H9 (cell line): ENCODE measurements around the gene KRT84. TPM values are rescaled to one million over a fixed set of nuclear protein-coding genes. Genes with fewer than 3 reads are reported as not detected.

ENCODE experiments used
- DNase-seq: peaks from one replicate; pipeline ENCODE4 v3.0.0-alpha.2; 2017
- H2AFZ ChIP-seq: one replicate; pipeline ENCODE4 v1.6.1; 2013; ENCODE audit warnings: mild to moderate bottlenecking, low read length, control low read depth, moderate library complexity
- H2AK5ac ChIP-seq: 2 replicates; pipeline ENCODE4 v1.6.1; 2013; ENCODE audit warnings: low read length, control low read depth, mixed read lengths; ENCODE audit not compliant: insufficient read length
- H2BK120ac ChIP-seq: one replicate; pipeline ENCODE4 v1.6.1; 2013; ENCODE audit warnings: low read depth, mild to moderate bottlenecking, low read length, control low read depth, inconsistent platforms; ENCODE audit not compliant: poor library complexity, severe bottlenecking
- H2BK12ac ChIP-seq: 2 replicates; pipeline ENCODE4 v1.6.1; 2013; ENCODE audit warnings: low read length, control low read depth, mixed read lengths, low read depth; ENCODE audit not compliant: insufficient read length
- H2BK15ac ChIP-seq: 2 replicates; pipeline ENCODE4 v1.6.1; 2013; ENCODE audit warnings: low read depth, low read length, control low read depth
- H2BK20ac ChIP-seq: one replicate; pipeline ENCODE4 v1.6.1; 2013; ENCODE audit warnings: low read depth, mild to moderate bottlenecking, low read length, control low read depth, inconsistent platforms; ENCODE audit not compliant: poor library complexity, severe bottlenecking
- H2BK5ac ChIP-seq: 2 replicates; pipeline ENCODE4 v1.6.1; 2013; ENCODE audit warnings: low read length, control low read depth, mixed read lengths; ENCODE audit not compliant: insufficient read length
- H3K14ac ChIP-seq: 2 replicates; pipeline ENCODE4 v1.6.1; 2013; ENCODE audit warnings: low read length, control low read depth; ENCODE audit not compliant: insufficient read depth
- H3K18ac ChIP-seq: 2 replicates; pipeline ENCODE4 v1.6.1; 2013; ENCODE audit warnings: low read depth, mild to moderate bottlenecking, mixed read lengths, low read length, control low read depth; ENCODE audit not compliant: insufficient read length
- H3K23ac ChIP-seq: 2 replicates; pipeline ENCODE4 v1.6.1; 2013; ENCODE audit warnings: low read length, control low read depth, mixed read lengths, low read depth; ENCODE audit not compliant: insufficient read length
- H3K23me2 ChIP-seq: 2 replicates; pipeline ENCODE4 v1.6.1; 2013; ENCODE audit warnings: low read depth, mild to moderate bottlenecking, mixed read lengths, low read length, control low read depth; ENCODE audit not compliant: insufficient read length, poor library complexity, severe bottlenecking
- H3K27ac ChIP-seq: 2 replicates; pipeline ENCODE4 v1.5.1; 2013; ENCODE audit warnings: low read length, control low read depth, mixed read lengths, low read depth; ENCODE audit not compliant: insufficient read length
- H3K27me3 ChIP-seq: 2 replicates; pipeline ENCODE4 v1.6.1; 2013; ENCODE audit warnings: low read length, control low read depth, inconsistent platforms; ENCODE audit not compliant: insufficient read depth
- H3K4ac ChIP-seq: 2 replicates; pipeline ENCODE4 v1.6.1; 2013; ENCODE audit warnings: low read depth, mild to moderate bottlenecking, control low read depth, inconsistent platforms, low read length, moderate library complexity
- H3K4me1 ChIP-seq: 2 replicates; pipeline ENCODE4 v1.6.1; 2013; ENCODE audit warnings: low read length, control low read depth, inconsistent platforms; ENCODE audit not compliant: insufficient read depth
- H3K4me2 ChIP-seq: 2 replicates; pipeline ENCODE4 v1.6.1; 2013; ENCODE audit warnings: low read length, control low read depth, mixed read lengths; ENCODE audit not compliant: insufficient read length, insufficient read depth
- H3K56ac ChIP-seq: 2 replicates; pipeline ENCODE4 v1.6.1; 2013; ENCODE audit warnings: low read depth, mild to moderate bottlenecking, mixed read lengths, low read length, control low read depth; ENCODE audit not compliant: insufficient read length
- H3K79me1 ChIP-seq: 2 replicates; pipeline ENCODE4 v1.6.1; 2013; ENCODE audit warnings: low read depth, mild to moderate bottlenecking, moderate library complexity, low read length, control low read depth, inconsistent platforms; ENCODE audit not compliant: insufficient read depth, poor library complexity, severe bottlenecking
- H3K79me2 ChIP-seq: 2 replicates; pipeline ENCODE4 v1.6.1; 2013; ENCODE audit warnings: low read length, control low read depth, inconsistent platforms; ENCODE audit not compliant: insufficient read depth
- H3K9ac ChIP-seq: 2 replicates; pipeline ENCODE4 v1.6.1; 2013; ENCODE audit warnings: low read length, control low read depth, mixed read lengths; ENCODE audit not compliant: insufficient read length; ENCODE audit errors: extremely low read depth
- H3K9me3 ChIP-seq: one replicate; pipeline ENCODE4 v1.6.1; 2013; ENCODE audit warnings: low read depth, low read length, inconsistent platforms; ENCODE audit not compliant: control insufficient read depth
- H3T11ph ChIP-seq: one replicate; pipeline ENCODE4 v1.6.1; 2013; ENCODE audit warnings: mild to moderate bottlenecking, low read length, control low read depth, inconsistent platforms
- H4K20me1 ChIP-seq: one replicate; pipeline ENCODE4 v1.6.1; 2013; ENCODE audit not compliant: control insufficient read depth, insufficient read length, insufficient read depth
- H4K5ac ChIP-seq: 2 replicates; pipeline ENCODE4 v1.6.1; 2013; ENCODE audit warnings: low read depth, mild to moderate bottlenecking, mixed read lengths, low read length, control low read depth; ENCODE audit not compliant: insufficient read length
- H4K8ac ChIP-seq: replicated peaks from 2 replicates; pipeline ENCODE4 v1.6.1; 2013; ENCODE audit warnings: low read length, control low read depth, mixed read lengths, low read depth; ENCODE audit not compliant: insufficient read length
- H4K91ac ChIP-seq: 2 replicates; pipeline ENCODE4 v1.6.1; 2013; ENCODE audit warnings: low read depth, mild to moderate bottlenecking, moderate library complexity, mixed read lengths, low read length, control low read depth; ENCODE audit not compliant: insufficient read length
- H3K27ac Mint-ChIP-seq, 3 experiments: 2 replicates in 2 of 3; 3 replicates in 1 of 3; pipeline ENCODE4 v1.8.0; 2020 to 2021; ENCODE audit warnings: mixed read lengths in 3 of 3, mild to moderate bottlenecking in 1 of 3, moderate library complexity in 1 of 3
- H3K27me3 Mint-ChIP-seq: 2 replicates; pipeline ENCODE4 v1.8.0; 2021; ENCODE audit warnings: low read depth, mild to moderate bottlenecking, moderate library complexity, mixed read lengths
- H3K36me3 Mint-ChIP-seq, 3 experiments: 2 replicates in 2 of 3; 3 replicates in 1 of 3; pipeline ENCODE4 v1.8.0; 2020 to 2021; ENCODE audit warnings: low read depth in 3 of 3, mixed read lengths in 3 of 3; ENCODE audit not compliant: insufficient read depth in 1 of 3
- H3K4me1 Mint-ChIP-seq, 2 experiments: 2 replicates each; pipeline ENCODE4 v1.8.0; 2020; ENCODE audit warnings: mixed read lengths in 2 of 2
- H3K4me3 Mint-ChIP-seq, 2 experiments: 2 replicates in 1 of 2; 3 replicates in 1 of 2; pipeline ENCODE4 v1.8.0; 2020 to 2021; ENCODE audit warnings: mild to moderate bottlenecking in 2 of 2, mixed read lengths in 2 of 2, moderate library complexity in 1 of 2
- H3K9me3 Mint-ChIP-seq, 2 experiments: 2 replicates in 1 of 2; 3 replicates in 1 of 2; pipeline ENCODE4 v1.8.0; 2020; ENCODE audit warnings: mild to moderate bottlenecking in 2 of 2, mixed read lengths in 2 of 2, moderate library complexity in 1 of 2
- CTCF ChIP-seq: fragments of 200-600 bp; sonication (generic); conservative IDR thresholded peaks from 3 replicates; pipeline ENCODE4 v1.8.0; 2021; ENCODE audit warnings: antibody characterized with exemption, mild to moderate bottlenecking
- WGBS: extraction: QIAGEN DNeasy Blood & Tissue Kit; methylation state at CpG from one replicate; pipeline ENCODE4 v1.1.7; 2013; ENCODE audit warnings: missing lambda C conversion rate, low lambda C conversion rate, mixed read lengths; ENCODE audit not compliant: insufficient read length; ENCODE audit errors: extremely low coverage; 5-methylcytosine and 5-hydroxymethylcytosine counted together
- total RNA-seq: library from RNA; stranded (reverse); gene quantifications from 2 replicates; pipeline ENCODE4 v1.2.1, GENCODE V29; 2021

KRT84 gene
- total RNA-seq, 1 experiment from 2014 or later, result not detected

DNA sequence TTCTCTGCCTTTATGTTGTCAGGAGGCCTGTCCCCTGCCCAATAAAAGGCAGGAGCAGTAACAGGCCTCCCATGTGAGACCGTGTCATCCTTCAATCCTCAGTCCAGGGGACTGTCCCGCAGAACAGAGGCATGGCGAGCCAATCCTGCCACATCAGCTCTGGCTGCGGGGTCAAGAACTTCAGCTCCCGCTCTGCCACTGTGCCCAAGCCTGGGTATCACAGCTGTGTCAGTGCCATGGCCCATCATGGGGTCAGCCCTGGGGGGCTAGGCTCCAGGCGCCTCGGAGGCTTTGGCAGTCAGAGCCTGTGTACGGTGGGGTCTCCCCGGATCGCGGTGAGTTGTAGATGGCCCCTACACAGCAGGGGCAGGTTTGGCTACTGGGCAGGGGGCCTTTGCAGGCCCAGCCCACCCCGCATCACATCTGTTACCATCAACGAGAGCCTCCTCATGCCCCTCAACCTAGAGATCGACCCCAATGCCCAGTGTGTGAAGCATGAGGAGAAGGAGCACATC is 44.3 kb downstream of the KRT84 start:
- H3K27me3 ChIP-seq, result no peaks in the 10 kb centered on the region

More for the DNA sequence above, 44.3 kb downstream of the KRT84 start:
- no peak overlapping the region for H2BK15ac ChIP-seq
- no peak overlapping the region for H2AFZ ChIP-seq
- H3K23ac ChIP-seq, result no peak overlapping the region
- no peak for TF ChIP-seq CTCF
- H3K4me1 ChIP-seq, result no peaks in the 10 kb centered on the region
- H3K56ac ChIP-seq, result no peak overlapping the region
- H2BK12ac ChIP-seq, result no peak overlapping the region
- H4K5ac ChIP-seq, result no peak overlapping the region
- no peak overlapping the region for H3K27ac ChIP-seq
- Mint-ChIP-seq H3K27me3 (peaks cover 11% of the 10 kb centered on the region), H3K4me1 (no peaks in the 10 kb centered on the region), H3K4me3 (no peak overlapping the region), H3K27ac (no peak overlapping the region), H3K9me3 (peaks cover 5 to 7% of the 10 kb centered on the region in 2 experiments; a peak in 2 of 5 replicates), H3K36me3 (no peaks in the 10 kb centered on the region; a peak in 1 of 7 replicates)
- no CpG with 5 or more reads among the region's 14 CpGs for whole genome bisulfite sequencing
- H3K18ac ChIP-seq, result no peak overlapping the region
- H3K23me2 ChIP-seq, result no peaks in the 10 kb centered on the region
- H3K79me1 ChIP-seq, result no peaks in the 10 kb centered on the region
- no peak for DNase-seq
- H2BK5ac ChIP-seq, result no peak overlapping the region
- H3K9me3 ChIP-seq, result no peaks in the 10 kb centered on the region
- no peak overlapping the region for H4K8ac ChIP-seq
- H3K14ac ChIP-seq, result no peak overlapping the region
- no peak overlapping the region for H3K4ac ChIP-seq
- H2BK20ac ChIP-seq, result no peak overlapping the region
- H3K4me2 ChIP-seq, result no peak overlapping the region
- H4K20me1 ChIP-seq, result no peaks in the 10 kb centered on the region
- no peak overlapping the region for H2AK5ac ChIP-seq
- no peak overlapping the region for H3T11ph ChIP-seq
- H4K91ac ChIP-seq, result no peak overlapping the region
- H3K79me2 ChIP-seq, result no peaks in the 10 kb centered on the region
- H3K9ac ChIP-seq, result no peak overlapping the region
- no peak overlapping the region for H2BK120ac ChIP-seq
